T47D (cell line): Measurements from ENCODE around the gene ALOX15B.

Experiments
- DNase-seq, 2 experiments: peaks; one replicate each; pipeline versions ENCODE4 v3.0.0 to v3.0.0-alpha.2; 2011 to 2012; ENCODE audit warnings: low read depth in 1 of 2, low spot score in 1 of 2
- JUND ChIP-seq: IDR thresholded peaks from 2 replicates; pipeline ENCODE4 v1.6.1; 2012; ENCODE audit warnings: low read depth
- in situ Hi-C: cut with HindIII; loops from 2 replicates; pipeline ENCODE4 v1.10.0; 2016; ENCODE audit warnings: low sequenced_read_pairs, low pct_unique_long_range_greater_than_20kb

ALOX15B gene

GRCh38 chr17:8031950-8032349 is 6.9 kb upstream of the ALOX15B start:
- in situ Hi-C loops: no loop called here

DNA sequence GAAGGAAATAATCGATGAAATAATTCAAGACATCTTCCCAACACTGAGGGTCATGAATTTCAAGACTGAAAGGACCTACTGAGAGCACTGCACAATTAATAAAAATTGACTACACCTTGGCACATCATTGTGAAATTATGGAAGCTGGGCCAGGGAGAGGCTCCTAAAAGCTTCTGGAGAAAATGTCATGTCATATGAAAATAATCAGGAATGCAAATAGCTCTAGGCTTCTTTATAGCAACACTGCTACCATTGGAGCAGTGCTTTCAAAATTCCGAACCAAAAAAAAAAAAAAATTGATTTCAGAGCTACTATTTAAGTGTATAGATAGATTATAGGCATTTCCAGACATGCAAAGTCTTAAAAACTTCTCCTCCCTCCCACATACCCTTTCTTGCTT is 6.4 kb upstream of the ALOX15B start:
- in situ Hi-C loops: no loop called here
- DNase-seq: no peak
- TF ChIP-seq JUND: no peak

More at GRCh38 chr17:8031950-8032349, 6.9 kb upstream of the ALOX15B start:
- DNase-seq: no peak
- no peak for TF ChIP-seq JUND

- no peak for TF ChIP-seq JUND
- DNase-seq: no peak
- in situ Hi-C loops: no loop called here
Measured at GRCh38 chr17:8039611-8040168, 831 bp downstream of the ALOX15B start.

GRCh38 chr17:8041249-8041928 is 2.5 kb downstream of the ALOX15B start:
- in situ Hi-C loops: no loop called here
- DNase-seq: peak; percentile 53 to 78
- TF ChIP-seq JUND: no peak

DNA sequence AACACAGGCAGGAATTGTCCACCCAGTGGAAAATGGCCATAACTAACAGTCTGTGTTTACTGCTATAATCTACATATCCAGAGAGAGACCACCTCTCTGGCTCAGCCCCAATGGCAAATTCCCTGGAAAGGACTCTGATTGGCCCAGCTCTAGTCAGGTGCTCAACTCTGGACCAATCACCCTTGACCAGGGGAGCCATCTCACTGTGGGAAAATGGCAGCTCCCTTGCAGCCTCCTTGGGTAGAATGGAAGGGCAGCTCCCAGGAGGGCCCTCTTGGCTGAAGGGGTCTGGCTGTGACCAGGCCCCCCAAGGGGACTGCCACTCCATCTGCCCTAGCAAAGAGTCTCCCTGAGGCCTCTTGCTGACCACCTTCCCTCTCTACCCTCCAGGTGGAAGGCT is 3.1 kb downstream of the ALOX15B start:
- in situ Hi-C loops: no loop called here
- no peak for DNase-seq
- no peak for TF ChIP-seq JUND

GRCh38 chr17:8044819-8045810 is 6.3 kb downstream of the ALOX15B start:
- in situ Hi-C loops: no loop called here
- no peak for TF ChIP-seq JUND

DNA sequence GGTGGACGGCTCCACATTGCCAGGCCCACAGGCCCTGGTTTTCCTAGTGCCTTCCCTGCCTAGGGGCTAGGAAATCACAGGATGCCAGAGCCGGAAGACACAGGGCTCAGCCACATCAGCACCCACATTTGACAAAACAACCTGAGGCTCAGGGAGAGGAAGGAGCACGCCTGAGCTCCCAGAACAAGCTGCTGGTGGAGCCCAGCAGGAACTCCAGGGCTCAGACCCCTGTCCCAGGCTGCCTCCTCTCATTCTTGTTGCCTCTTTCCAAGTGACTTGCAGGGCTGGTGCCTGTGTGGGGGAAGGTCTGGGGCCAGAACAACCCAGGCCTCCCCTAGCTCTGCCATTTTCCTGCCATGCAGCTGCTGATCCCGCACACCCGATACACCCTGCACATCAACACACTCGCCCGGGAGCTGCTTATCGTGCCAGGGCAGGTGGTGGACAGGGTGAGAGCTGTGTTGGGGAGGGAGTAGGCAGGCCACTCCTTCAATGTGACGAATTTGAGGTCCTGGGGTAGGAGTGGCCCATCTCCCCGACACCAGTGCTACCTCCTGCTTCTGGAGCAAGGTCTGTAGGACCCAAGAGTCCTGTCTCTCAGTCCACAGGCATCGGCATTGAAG is 7.6 kb downstream of the ALOX15B start:
- no peak for TF ChIP-seq JUND
- in situ Hi-C loops: no loop called here

More at GRCh38 chr17:8044819-8045810, 6.3 kb downstream of the ALOX15B start:
- no peak for DNase-seq

DNA sequence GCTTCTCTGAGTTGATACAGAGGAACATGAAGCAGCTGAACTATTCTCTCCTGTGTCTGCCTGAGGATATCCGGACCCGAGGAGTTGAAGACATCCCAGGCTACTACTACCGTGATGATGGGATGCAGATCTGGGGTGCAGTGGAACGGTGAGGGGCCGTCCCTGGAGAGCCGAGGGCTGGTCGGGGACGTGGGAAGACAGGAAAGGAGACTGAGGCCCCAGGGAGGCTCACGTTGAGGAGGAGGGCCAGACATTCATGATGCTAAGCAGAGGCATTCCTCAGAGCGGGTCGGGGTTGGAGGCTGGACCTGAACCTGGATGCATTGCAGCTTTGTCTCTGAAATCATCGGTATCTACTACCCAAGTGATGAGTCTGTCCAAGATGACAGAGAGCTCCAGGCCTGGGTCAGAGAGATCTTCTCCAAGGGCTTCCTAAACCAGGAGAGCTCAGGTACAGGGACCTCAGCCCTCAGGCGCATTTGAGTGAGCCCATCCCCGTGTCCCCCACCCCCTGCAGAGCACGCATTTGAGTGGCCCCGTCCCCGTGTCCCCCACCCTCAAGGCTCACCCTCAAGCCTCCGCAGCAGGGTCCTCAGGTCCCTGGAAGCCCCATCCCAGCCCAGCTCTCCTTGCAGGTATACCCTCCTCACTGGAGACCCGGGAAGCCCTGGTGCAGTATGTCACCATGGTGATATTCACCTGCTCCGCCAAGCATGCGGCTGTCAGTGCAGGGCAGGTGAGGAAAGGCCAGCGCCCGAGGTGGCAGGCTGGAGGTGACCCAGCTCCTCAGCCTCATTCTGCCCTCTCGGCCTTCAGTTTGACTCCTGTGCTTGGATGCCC is 8.3 kb downstream of the ALOX15B start:
- in situ Hi-C loops: no loop called here
- DNase-seq: no peak
- TF ChIP-seq JUND: no peak

More for the DNA sequence above, 7.6 kb downstream of the ALOX15B start:
- DNase-seq: no peak

GRCh38 chr17:8047769-8048110 is 8.9 kb downstream of the ALOX15B start:
- no peak for TF ChIP-seq JUND
- in situ Hi-C loops: no loop called here

DNA sequence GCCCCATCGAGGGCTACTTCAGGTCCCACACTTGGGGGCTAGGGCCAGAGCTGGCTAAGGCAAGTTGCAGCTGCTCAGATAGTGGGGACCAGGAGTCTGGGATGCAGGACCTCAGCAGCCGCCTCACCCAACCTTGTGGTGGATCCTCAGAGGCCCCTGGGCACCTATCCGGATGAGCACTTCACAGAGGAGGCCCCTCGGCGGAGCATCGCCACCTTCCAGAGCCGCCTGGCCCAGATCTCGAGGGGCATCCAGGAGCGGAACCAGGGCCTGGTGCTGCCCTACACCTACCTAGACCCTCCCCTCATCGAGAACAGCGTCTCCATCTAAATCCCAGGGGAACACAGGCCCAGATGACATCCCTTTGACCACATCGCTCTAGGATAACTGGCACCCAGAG is 9.4 kb downstream of the ALOX15B start:
- DNase-seq: no peak
- in situ Hi-C loops: no loop called here
- no peak for TF ChIP-seq JUND

More at GRCh38 chr17:8047769-8048110, 8.9 kb downstream of the ALOX15B start:
- DNase-seq: no peak

GRCh38 chr17:8048736-8049135 is 9.9 kb downstream of the ALOX15B start:
- no peak for DNase-seq
- no peak for TF ChIP-seq JUND
- in situ Hi-C loops: no loop called here

- no peak for TF ChIP-seq JUND
- DNase-seq: no peak
- in situ Hi-C loops: no loop called here
Measured at GRCh38 chr17:8051831-8052230, 13.0 kb downstream of the ALOX15B start.
